ENCODE results near the gene IDH1.
"Not testable (repeated sequence)": the region's sequence is repeated elsewhere in the genome, so short reads cannot be mapped to it uniquely, and the experiment has no call there.

IDH1 gene

DNA sequence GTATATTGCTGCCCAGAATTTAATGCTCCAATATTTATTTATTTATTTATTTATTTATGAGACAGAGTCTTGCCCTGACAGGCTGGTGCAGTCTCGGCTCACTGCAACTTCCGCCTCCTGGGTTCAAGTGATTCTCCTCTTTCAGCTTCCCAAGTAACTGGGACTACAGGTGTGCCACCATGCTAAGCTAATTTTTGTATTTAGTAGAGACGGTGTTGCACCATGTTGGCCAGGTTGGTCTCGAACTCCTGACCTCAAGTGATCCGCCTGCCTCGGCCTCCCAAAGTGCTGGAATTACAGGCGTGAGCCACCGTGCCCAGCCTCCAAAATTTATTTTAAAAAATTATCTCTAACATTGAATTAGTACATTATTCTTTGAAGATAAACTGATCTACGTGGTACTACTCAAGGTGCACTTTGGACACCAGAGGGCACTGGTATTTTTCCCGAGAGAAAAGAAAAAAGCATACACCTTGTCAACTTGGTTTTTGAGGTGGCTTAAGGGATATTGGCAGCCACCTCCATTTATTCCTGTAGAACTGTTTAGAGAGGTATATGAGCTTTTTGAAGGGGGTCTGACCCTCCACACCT is 1.4 kb upstream of the IDH1 start:
- no peak for DNase-seq

DNA sequence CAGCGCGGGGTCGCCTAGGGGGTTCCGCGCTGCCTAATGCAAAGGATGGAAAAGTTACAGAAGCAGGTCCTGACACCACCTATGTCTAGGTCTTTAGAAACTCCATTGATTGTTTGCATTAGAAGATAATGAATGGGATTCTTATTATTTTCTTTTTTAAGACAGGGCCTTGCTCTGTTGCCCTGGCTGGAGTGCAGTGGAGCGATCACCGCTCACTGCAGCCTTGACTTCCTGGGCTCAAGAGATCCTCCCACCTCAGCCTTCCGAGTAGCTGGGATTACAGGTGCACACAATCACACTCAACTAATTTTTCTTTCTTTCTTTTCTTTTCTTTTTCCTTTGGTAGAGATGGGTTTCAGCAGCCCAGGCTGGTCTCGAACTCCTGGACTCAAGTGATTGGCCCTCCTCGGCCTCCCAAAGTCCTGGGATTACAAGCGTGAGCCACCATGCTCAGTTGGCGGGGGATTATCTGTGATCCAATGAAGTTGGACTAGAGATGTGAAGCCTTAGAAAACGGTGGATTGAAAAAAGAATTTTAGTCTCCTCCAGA is 761 bp upstream of the IDH1 start:
- no peak for DNase-seq

DNA sequence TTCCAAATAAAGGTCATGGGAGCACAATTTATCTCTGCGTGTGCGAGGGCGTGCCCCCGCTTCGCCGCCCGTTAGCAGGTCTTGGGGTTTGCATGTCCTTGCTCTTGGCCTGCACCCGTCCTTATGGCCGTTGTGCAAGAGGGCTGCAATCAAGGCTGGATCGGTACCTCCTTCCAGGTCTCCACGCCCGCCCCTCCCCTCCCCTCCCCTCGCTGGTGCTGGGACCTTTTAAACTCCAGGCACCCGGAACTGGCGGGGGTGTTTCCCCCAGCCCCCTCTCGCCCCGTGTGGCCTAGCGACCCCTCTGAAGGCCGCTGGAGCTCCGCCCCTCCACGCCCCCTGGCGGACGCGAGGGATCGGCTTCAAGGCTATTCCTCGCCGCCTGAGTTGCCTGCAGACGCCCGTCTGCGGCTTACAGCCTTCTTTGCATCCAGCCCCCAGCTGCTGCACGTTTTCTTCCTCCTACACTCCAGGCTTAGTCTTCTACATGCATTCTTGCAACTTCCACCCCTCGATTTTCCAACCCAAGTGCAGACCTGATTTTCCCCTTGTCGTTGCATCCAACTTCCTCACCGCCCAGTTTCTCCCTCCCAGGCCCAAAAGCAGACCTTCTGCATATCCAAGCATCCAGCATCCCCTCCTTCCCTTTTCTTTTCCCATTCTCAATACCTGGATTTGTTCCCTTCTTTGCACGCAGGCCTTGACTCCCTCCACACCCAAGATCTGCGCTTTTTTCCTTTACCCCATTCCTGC is 577 bp downstream of the IDH1 start:
- DNase-seq = peak; percentile 91

DNA sequence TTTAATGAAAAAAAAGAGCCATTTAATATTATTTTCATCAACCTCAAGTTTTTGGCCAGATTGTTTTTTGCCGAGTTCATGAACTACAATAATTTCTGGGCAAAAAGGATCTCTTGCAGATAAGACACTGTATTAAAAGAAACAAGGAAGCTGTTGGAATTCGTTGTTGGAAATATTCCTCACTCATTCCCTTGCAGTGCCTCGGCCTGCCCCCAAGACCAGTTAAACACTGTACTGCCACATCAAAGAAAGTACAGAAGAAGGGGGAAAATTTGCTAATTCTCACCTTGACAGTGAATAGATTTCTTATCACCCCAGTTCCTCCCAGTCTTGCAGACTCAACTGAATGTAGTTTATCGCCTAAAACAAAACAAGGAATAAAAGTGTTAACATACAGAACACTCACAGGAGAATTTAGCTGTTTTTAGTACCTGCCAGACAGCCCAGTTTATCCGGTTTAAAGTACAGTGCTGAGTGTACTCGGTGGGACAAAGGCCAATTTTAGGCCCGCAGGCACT is 1.2 kb downstream of the IDH1 start:
- DNase-seq = no peak

DNA sequence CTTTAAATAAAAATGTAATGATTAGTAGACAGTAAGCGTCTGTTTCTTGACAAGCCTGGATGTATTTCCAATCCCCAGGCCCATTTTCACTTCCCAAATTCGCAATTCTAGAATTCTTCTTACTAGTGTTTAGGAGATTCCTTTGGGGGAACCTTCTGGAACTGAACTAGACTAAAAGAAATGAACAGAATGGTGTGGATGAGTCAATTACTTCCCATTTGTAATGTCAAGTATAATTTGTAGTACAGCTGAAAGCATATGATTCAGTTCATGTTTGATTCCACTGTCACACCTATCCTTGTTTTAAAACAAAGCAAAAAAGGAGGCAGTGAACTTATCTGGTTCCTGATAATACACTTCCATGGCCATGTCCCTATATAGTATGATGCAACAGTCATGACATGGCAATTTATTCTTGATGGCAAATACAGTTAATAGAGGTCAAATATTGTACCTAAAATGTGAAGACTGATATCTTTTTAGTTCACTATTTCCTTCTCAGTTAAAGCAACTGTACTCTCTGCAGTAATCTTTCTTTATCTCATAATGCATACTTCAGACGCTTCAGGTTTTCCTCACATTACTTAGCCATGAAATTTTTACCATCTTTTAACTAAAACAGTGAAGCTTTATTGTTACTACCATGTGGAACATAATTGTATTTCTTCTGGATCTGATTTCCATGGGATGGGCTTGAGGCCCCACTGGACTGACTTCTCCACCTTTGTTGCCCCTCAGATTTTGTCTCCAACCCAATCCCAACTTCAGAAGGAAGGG is 2.0 kb downstream of the IDH1 start:
- DNase-seq = no peak

DNA sequence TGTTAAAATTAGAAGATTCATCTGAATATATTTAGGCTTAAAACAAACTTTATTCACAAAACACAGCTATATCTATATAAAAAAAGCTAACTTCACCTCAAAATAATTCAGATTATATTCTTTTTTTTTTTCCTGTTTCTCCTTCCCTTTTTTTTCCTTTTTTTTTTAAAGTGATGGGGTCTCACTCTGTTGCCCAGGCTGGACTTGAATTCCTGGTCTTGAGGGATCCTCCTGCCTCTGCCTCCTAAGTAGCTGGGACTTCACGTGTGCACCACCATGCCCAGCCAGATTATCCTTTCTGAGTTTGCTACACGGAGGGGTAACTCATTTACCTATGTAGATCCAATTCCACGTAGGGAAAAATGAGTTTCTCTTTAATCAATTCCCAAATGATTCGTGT is 3.8 kb downstream of the IDH1 start:
- DNase-seq = no peak

DNA sequence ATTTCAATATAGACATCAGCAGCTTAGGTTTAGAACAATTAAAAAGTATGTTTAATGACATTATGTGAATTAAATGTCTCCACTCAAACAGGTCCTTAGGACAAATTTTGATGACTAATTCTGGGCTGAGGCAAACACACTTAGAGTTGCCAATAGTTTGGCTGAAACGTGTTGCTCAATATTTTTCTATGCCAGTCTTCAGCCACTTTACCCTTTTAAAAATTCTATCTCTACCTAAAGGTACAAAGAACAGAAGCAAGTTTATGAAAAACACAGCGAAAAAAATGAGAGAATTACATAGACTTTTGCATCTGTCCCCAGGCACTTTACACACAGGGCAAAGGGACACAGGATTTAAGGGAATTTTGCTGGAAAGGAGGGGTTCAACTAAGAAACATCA is 4.5 kb downstream of the IDH1 start:
- no peak for DNase-seq

DNA sequence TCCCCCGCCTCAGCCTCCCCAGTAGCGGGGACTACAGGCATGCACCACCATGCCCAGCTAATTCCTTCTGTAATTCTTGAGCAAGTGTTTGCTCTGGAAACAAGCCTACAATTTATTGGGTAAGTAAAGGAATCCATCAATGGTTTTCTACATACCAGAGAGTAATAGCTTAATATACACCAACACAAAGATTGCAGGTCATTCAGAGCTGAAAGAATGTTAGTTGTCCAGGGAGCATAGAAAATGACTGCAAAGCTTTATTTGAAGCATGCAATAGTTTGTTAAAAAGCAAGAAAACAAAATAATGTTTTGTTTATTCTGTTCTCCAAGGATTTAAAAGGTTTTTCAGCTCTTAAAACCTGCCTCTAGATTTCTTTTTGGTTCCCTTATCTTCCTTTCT is 5.6 kb downstream of the IDH1 start:
- no peak for DNase-seq

DNA sequence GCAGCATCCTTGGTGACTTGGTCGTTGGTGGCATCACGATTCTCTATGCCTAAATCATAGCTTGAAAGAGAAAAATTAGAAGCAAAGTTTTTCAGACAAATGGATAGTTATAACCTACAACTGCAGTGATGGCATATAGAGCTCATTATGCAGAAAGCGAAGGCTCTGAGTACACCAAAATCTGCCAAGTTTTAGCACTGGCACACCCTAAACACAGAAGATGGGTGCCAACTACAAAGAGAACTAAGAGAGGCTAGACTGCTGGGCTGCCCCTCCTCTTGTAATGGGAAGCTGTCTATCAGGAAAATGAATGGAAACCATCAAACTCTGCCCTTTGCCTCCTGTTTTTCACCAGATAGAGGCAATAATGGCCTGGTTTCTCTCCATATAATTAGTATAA is 6.3 kb downstream of the IDH1 start:
- no peak for DNase-seq

DNA sequence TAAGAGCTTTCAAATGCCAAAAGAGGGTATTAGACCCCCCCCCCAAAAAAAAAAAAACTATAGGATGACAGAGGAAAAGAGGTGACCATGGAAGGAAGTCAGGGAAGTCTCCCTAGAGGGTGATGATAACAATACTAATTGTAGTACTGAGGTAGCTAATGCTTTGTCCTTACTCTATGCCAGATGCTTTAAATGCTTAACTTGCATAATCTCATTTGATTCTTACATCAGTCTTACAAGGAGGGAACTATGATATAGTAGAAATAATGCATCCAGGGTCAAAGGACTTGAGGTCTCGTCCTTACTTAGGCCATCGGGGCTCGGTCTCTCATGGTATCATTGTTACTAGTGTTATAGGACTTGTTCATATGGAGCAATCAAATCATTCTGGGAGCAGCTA is 9.1 kb downstream of the IDH1 start:
- no peak for DNase-seq

DNA sequence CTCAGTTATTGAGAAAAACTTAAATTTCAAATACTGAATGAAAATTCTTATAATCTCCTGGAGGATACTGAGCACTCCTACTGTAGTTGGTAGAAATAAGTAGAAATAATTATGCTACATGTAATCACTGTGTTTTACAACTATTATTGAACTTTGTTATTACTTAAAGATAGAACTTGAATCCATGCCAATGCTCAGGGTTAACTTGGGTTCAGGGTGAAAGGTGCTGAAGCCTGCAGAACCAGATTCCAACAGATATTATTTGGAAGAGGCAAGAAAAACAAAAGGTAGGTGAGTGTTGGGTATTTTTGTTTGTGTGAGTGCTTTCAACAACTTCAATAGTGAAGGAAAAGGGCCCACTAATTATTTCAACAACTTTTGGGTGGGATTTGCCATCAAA is 10.4 kb downstream of the IDH1 start:
- no peak for DNase-seq

DNA sequence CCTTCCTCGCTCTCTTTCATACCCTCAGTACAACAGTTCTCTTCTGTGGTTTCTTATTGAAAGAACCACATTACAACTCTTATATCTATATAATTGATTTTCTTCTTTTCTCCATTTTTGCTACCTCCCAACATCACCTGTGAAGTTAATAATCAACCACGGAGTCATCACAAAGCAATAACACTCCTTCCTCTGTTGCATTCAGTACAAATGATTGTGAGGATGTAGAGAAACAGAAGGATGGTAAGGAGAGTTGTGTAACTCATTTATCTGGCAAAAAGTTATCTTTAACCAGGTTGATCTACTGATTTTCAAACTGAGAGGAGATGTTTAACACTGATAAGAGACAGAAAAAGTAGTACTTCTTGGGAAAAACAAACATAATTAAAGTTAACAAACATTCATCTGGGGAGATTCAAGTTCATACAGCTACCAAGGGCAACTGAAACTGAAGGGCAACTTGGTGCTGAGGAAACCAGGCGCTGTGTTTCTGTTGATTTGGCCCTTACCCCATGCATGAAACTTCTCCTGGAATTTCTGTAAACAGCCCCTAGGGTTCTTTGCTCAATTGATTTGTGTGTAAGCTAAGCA is 14.2 kb downstream of the IDH1 start:
- DNase-seq = no peak

DNA sequence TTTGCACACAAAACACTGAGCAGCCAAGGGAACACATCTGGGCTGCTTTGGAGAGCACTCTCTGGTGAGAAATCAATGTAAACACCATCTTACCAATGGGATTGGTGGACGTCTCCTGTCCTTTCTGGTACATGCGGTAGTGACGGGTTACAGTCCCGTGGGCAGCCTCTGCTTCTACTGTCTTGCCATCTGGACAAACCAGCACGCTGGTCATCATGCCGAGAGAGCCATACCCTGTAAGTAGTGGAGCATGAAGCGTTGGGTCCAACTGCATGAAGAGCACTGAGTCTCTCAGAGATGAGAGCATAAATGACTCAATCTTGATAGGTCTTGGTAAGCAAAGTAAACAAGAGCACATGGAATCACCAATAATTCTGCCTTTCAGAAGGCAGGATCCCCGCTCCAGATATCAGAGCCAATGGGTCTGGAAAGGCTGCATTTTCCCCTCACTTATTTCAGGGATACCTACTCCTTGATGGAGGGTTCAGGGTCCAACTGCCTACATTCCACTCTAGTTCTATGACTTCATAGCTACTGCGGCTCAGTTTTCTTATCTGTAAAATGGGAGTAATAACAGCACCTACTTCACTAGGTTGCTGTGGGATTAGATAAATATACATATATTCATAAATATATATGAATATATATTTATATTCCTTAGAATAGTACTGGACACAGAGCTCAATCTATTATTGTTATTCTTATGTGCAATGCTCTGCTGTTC is 14.9 kb downstream of the IDH1 start:
- DNase-seq = no peak

DNA sequence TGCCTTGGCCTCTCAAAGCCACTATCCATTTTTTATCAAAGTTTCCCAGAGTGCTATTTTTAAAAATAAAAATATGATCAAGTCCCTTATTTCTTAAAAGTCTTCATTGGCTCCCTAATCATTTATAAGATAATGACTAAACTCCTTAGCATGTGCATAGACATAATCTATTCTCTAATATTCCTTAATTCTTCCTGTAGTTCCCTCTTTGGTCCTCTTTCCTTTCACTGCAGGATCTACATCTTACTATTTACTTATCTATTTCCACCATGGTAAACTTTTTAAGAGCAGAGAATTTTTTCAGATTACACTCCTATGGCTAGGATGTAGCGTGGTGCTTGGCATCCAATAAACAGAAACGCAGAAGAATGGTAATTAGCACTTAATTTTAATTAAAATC is 19.0 kb downstream of the IDH1 start:
- DNase-seq = no peak

DNA sequence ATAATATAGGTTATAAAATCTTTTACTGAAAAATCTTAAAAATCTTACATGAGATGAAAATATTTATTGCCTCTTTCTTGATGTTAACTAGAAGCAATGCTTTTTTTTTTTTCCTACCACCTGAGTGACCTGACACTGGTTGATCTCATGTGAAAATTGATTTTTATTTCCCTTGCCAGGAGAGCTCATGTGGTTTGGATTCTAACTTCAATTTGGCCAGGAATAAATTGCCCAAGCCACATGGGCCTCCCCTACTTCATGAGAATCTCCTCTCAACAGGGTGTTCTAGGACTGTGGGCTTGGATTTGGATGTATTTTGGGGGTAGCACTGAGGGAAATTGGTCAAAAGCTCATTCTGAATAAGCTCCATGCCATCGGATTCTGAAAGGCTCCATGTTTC is 20.1 kb downstream of the IDH1 start:
- no peak for DNase-seq

DNA sequence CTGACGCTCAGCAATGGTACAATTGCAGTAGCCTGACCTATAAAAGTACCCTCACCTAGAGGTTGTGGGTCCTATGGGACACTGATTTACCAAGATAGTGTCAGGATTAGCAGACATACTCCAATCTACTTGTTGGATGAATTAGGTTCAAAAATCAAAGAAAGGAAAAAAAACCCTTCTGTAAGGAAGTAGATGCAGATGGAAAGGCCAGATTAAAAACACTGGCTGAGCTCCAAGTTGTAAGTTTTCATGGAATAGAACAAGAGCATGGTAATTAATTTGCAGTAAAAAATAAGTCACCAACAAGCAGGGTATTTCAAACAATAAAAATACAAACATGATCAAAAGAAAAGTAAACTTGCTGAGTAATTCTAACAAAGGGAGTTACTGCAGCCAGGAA is 26.4 kb downstream of the IDH1 start:
- DNase-seq = no peak

DNA sequence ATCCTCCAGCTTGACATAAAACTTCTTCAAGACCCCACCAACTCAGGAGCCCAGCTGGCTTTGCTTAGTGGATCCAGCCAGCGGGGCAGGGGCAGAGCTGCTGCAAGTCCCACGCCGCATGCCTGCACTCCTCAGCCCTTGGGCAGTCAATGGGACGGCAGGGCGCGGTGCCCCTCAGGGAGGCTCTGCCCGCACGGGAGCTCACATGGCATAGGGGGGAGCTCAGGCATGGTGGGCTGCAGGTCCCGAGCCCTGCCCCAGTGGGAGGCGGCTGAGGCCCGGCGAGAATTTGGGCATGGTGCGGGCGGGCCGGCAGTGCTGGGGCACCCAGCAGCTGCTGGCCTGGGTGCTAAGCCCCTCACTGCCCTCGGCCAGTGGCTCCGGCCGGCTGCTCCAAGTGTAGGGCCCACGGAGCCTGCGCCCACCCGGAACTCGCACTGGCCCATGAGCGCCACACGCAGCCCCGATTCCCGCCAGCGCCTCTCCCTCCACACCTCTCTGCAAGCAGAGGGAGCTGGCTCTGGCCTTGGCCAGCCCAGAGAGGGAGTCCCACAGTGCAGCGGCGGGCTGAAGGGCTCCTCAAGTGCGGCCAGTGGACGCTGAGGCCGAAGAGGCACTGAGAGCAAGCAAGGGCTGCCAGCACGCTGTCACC is 27.2 kb downstream of the IDH1 start:
- DNase-seq = no peak

DNA sequence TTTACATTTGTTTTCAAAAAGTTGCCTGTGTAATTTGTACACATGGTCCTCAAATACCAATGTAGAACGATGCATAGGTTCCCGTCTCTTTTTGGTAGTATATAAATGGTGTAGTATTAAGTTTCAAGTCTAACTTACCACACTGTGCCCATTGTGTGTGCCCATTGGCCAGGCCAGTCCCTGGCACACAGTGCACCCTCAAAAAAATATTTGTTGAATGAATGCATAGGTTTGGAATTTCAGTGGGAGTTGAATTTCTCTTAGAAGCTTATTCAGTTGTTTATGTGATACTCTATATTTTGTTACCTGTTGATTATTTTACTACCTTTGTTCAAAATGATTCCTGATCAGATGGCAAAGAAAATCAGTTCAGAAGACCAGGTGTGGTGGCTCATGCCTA is 30.1 kb downstream of the IDH1 start:
- DNase-seq = no peak

DNA sequence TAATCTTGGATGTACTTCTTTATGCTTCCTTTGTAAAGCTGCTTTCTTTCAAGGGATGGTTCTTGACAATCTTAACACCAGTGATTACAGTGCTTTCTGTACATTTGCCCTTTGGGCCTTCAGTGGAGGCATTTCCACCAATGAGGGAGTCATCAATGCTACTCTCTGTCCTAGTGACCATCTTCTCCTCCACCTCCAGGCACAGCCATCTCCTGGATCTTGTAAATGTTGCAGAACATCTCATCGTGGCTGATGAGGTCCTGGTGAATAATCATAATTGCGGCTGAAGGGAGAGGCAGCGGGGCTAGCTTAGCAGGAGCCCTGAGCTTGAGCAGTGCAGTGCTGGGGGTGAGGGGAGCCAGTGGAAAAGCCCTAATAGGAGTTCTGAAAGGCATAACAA is 32.5 kb downstream of the IDH1 start:
- DNase-seq = no peak

DNA sequence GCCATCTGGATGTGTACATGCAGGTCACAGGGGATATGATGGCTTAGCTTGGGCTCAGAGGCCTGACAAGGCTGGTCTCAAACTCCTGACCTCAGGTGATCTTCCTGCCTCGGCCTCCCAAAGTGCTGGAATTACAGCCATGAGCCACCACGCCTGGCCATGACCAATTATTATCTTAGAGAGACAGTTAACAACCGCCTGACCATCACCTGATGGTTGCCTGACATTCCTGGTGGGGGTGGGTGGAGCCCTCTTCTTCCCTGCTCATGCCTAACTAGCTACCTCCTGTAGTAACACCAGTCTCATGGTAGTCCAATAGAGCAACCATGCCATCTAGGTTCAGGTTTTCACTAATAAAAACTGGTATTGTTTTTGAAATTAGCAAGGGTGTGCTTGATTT is 33.0 kb downstream of the IDH1 start:
- DNase-seq = not testable (repeated sequence)

DNA sequence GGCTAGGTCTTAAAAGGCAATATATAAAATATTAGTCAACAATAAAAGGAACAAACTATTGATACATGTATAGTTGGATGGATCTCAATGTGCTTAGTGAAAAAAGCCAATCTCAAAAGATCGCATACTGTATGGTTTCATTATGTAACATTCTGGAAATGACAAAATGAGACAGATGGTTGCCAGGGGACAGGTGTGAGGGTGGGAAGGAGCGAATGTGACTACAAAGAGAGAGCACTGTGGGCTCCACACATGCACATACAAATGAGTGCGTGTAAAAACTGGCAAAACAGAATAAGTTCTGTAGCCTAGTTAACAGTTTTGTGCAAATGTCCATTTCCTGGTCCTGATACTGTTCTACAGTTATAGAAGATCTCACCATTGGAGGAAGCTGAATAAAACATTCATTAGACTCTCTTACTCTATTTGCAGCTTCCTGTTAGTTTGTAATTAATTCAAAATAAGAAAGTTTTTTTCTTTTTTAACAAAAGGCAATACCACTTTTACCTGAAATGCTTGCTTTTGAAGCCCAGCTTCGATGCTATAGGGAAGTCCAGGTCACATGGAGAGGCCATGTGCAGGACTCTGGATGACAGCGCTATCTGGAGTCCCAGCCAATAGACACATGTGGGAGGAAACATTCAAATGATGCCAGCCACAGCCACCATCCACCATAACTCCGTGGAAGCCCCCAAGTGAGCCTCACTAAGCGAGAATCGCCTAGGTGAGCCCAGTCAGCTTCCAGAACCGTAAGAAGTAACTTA is 44.0 kb downstream of the IDH1 start:
- no peak for DNase-seq
